Fibroblast of skin of scalp (primary cell): ENCODE measurements around the gene RASA3.

Experiments used
- DNase-seq: peaks from one replicate; pipeline ENCODE4 v3.0.0-alpha.2; 2013

The RASA3 gene

GRCh38 chr13:113979791-113980471 is 152.5 kb downstream of the RASA3 start:
- DNase-seq: no peak

GRCh38 chr13:113978741-113979481 is 153.5 kb downstream of the RASA3 start:
- no peak for DNase-seq

GRCh38 chr13:113977976-113978375 is 154.4 kb downstream of the RASA3 start:
- DNase-seq: no peak

GRCh38 chr13:113976711-113977684 is 155.4 kb downstream of the RASA3 start:
- DNase-seq: peak; percentile 85

GRCh38 chr13:113975416-113975815 is 157.0 kb downstream of the RASA3 start:
- no peak for DNase-seq

GRCh38 chr13:113974304-113975281 is 157.8 kb downstream of the RASA3 start:
- DNase-seq: no peak

GRCh38 chr13:113973218-113974164 is 158.9 kb downstream of the RASA3 start, which contains the start of gene C13orf46:
Gene C13orf46, minus strand, starts transcription at chr13:113974076. Its CDS starts 79 bp downstream, at chr13:113973997.
- no peak for DNase-seq

- no peak for DNase-seq
These were observed 159.8 kb downstream of the RASA3 start for GRCh38 chr13:113972451-113973217.

- no peak for DNase-seq
These were observed 160.8 kb downstream of the RASA3 start for GRCh38 chr13:113971471-113972231.

GRCh38 chr13:113970810-113971470 is 161.5 kb downstream of the RASA3 start:
- DNase-seq: no peak

- no peak for DNase-seq
These were observed 162.3 kb downstream of the RASA3 start for GRCh38 chr13:113969973-113970611.

GRCh38 chr13:113969311-113969972 is 163.0 kb downstream of the RASA3 start:
- no peak for DNase-seq

- no peak for DNase-seq
These were observed 163.7 kb downstream of the RASA3 start for GRCh38 chr13:113968463-113969310.

- no peak for DNase-seq
These were observed 164.5 kb downstream of the RASA3 start for GRCh38 chr13:113967729-113968462.

GRCh38 chr13:113967206-113967720 is 165.2 kb downstream of the RASA3 start:
- no peak for DNase-seq
